ENCODE measurements around the gene PCOLCE2.

GRCh38 chr3:142881445-142882224 is 7.2 kb downstream of the PCOLCE2 start:
- TF ChIP-seq CTCF (IDR thresholded peaks at IDR 0.05): no peak
- TF ChIP-seq POLR2A (IDR thresholded peaks at IDR 0.05): no peak

Measured in adrenal gland (tissue), 5 donors.